Stimulated activated CD8-positive, alpha-beta memory T cell treated with anti-CD3 and anti-CD28 coated beads, Interleukin-4, amount 100 ng/mL, for 24 hours (primary cell): ENCODE results near the gene COL18A1.
"Not testable (repeated sequence)": the region's sequence is repeated elsewhere in the genome, so short reads cannot be mapped to it uniquely, and the experiment has no call there.

ENCODE experiments used
- DNase-seq: peaks from one replicate; pipeline ENCODE4 v3.0.0-alpha.2; 2020; ENCODE audit warnings: low read depth

The COL18A1 gene

DNA sequence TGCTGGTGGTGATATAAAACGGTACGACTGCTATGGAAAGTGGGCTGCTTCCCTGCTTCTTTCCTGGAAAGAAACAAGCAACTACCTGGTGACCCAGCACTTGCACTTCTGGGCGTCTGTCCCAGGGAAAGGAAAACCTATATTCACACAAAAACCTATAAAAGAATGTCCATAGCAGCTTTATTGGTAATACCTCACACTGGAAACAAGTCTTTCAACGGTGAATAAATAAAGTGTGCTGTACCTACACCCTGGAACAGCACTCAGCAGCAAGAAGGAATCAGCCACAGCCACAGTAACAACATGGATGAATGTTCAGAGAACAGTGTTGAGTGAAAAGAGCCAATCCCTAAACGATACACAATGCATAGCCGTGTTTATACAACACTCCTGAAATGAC is 117.4 kb downstream of the COL18A1 start:
- DNase-seq: no peak

DNA sequence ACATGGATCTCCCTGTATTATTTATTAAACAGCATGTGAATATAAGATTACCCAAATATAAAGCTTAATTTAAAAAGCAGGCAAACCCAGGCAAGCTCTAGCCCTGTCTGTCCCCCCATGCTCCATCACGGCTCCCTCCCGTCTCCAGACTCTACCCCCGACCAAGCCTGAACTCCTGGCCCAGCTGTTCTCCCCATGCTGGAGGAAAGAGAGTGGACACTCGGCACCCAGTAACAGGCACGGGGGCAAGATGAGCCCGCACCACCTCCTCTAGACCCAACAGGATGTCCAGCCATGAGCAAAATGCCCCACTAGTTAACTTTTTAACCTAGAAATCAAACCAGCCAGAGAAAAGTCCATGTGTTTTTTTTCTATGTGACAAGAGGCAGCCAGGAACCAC is 118.0 kb downstream of the COL18A1 start:
- DNase-seq: no peak

DNA sequence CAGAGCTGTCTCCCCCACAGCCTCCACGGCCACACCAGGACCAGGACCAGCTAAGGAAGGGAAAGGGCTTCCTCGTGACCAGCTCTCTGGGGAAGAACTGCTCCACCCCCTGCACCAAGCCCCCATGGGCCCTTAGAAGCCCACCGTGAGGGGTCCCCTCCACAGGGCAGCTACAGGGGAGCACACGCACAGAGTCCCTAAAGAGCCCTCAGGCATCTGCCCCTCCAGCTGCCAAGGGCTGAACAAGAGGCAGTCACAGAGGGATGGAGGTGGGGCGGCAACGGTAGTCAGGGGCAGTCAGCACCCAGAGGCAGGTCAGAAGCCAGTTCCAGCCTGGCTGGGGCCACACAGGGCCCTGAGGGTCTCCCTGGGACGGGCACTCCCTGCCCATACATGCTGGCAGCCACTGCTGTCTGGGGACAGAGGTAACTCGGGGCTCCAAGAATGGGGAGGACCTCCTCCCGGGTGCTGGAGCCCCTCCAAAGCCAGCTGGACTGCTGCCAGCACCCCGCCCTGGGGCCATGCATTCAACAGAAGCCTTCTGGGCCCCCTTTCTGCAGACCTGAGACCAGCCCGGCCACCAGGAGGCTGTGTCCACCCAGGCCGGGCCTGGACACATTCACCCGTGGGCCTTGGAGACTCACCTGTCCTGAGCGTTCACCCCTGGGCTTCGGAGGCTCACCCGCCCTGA is 118.6 kb downstream of the COL18A1 start:
- no peak for DNase-seq

DNA sequence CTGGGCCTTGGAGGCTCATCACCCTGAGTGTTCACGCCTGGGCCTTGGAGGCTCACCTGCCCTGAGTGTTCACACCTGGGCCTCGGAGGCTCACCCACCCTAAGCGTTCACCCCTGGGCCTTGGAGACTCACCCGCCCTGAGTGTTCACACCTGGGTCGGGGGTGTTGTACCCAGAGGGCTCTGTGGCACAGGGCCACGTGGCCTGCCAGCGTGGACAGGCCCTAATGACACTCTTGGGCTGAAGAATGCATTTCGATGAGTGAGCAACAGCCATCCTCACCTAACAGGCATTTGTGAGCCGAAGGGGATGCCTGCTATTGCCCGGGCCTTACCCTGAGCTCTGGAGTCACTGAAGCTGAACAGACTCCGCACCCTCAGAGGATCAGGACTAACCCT is 119.8 kb downstream of the COL18A1 start:
- no peak for DNase-seq

DNA sequence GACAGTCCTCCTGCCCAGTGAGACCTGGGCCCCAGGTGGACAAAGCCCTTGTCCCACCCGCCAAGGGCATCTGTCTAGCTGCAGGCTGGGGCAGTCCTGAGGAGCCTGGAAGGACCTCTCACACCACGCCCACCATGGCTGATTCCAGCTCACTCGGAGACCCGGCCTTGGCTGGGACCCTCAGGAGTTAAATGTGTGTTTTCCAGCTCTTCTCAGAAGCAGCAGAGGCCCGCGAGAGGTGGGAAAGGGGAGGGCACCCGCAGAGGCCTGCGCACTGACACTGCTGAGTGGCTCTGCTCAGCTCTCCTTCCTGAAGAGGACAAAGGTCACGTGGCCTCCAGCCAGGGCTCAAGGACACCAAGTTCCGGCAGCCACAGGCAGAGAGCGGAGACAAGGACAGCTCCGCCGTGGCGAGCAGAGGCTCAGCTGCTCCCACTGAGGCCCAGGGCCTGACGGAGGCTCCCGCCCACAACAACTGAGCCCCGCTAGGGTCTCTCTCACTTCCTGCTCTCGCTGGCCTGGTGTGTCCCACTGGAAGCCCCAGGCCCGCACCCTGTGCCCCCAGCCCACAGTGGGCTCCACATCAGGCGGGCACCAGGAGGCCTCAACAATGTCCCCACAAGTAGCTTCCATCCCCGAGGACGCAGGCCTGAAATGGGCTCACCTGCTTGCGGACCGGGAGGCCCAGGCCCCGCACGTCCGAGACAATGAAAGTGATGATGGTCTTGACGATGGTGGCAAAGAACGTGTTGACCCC is 120.4 kb downstream of the COL18A1 start:
- DNase-seq: no peak

DNA sequence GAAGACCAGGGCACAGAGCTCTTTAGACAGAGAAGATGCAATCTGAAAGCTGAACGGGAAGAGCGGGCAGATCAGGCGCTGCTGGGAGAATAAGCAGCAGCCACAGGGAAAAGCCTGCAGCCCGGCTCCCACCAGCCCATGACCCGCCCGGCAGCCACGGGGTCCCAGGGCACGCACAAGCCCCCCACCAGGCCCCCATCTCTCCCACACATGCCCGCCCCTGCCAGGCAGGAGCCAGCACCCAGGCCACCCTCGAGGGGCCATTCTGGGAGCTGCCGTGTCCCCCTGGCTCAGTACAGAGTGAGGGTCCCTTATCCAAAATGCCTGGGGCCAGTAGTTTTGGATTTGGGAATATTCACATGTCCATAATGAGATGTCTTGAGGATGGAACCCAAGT is 120.9 kb downstream of the COL18A1 start:
- no peak for DNase-seq

DNA sequence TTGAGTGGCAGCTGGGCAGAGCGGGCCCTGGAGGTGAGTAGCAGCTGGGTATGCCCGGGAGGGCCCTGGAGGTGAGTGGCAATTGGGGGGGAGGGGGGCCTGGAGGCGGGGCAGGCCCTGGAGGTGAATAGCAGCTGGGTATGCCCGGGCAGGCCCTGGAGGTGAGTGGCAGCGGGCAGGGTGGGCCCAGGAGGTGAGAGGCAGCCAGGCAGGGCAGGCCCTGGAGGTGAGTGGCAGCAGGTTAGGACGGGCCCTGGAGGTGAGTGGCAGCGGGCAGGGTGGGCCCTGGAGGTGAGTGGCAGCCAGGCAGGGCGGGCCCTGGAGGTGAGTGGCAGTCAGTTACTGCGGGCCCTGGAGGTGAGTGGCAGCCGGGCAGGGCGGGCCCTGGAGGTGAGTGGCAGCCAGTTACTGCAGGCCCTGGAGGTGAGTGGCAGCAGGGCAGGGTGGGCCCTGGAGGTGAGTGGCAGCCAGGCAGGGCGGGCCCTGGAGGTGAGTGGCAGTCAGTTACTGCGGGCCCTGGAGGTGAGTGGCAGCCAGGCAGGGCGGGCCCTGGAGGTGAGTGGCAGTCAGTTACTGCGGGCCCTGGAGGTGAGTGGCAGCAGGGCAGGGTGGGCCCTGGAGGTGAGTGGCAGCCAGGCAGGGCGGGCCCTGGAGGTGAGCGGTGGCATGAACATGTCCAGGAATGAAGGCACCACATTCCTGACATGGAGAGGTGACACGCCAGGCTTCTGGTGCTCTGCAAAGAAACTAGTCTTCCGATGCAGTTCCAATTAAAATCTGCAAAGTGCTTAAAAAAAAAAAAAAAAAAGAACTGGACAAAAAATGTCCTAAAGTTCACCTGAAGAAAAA is 122.4 kb downstream of the COL18A1 start:
- not testable (repeated sequence) for DNase-seq

DNA sequence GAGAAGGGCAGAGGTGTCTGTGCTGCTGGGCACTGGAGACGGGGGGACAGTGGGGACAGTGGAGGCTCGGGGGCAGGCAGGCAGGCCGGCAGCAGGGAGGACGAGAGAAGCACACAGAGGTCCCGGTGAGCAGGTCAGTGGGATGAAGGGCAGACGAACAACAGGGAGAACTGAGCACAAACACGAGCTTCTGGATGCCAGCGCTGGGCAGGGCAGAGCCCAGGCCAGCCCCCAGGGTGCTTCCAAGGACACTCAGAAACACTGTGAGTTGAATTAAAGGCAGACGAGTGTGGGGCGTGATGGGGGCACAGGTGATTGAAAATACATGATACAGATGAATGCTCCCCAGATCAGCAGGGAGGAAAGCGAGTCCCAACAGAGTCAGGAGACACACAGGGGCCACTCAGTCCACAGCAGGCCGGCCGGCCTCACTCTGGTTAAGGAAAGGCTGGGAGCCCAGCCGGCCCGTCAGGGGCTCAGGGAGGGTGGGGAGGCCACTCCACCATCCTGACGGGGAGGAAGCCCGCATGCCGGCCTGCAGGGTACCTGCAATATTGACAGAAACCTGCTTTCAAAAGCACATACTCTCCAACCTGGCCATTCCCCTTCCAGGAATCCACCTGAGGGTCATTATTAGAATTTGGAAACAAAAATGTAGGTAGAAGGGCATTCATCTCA is 123.2 kb downstream of the COL18A1 start:
- DNase-seq: no peak

DNA sequence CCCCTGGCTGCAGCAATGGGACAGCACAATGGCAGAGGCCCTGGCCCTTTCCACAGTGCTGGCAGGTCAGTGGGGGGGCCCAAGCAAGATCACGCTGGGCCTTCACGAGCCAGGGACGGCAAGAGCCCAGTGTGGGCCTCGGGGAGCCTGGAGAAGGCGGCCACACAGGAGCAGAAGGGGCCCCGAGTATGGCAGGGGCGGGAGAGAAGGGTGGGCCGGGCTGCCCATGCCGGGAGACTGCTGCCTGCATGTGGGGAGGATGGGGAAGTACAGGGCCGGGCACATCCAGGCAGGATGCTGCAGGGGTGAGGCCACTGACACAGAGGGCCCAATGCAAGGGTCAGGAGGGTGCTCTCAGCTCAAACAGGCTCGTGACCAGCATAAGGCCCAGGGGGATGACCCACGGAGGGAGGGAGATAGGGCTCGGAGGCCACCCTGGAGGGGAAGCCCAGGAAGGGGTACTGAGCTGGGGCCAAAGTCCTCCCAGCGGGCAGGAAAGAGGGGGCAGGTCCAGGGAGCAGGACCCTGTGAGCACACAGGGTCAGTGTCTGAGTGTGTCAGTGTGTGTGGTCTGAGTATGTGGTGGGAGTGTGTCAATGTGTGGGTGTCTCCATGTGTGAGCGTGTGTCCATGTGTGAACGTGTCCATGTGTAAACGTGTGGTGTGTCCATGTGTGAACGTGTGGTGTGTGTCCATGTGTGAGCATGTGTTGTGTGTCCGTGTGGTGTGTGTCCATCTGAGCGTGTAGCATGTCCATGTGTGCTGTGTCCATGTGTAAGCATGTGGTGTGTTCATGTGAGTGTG is 124.2 kb downstream of the COL18A1 start:
- no peak for DNase-seq

DNA sequence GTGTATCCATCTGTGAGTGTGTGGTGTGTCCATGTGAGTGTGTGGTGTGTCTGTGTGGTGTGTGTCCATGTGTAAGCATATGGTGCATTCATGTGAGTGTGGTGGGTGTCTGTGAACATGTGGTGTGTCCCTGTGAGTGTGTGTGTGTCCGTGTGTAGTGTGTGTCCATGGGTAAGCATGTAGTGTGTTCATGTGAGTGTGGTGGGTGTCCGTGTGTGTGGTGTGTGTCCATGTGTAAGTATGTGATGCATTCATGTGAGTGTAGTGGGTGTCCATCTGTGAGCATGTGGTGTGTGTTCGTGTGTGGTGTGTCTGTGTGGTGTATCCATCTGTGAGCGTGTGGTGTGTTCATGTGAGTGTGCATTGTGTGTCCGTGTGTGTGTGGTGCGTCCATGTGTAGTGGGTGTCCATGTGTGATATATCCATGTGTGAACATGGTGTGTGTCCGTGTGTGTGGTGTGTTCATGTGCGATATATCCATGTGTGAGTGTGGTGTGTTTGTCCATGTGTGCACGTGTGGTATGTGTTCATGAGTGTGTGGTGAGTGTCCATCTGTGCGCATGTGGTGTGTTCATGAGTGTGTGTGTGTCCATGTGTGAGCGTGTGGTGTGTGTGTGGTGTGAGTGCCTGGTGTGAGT is 124.9 kb downstream of the COL18A1 start:
- no peak for DNase-seq

DNA sequence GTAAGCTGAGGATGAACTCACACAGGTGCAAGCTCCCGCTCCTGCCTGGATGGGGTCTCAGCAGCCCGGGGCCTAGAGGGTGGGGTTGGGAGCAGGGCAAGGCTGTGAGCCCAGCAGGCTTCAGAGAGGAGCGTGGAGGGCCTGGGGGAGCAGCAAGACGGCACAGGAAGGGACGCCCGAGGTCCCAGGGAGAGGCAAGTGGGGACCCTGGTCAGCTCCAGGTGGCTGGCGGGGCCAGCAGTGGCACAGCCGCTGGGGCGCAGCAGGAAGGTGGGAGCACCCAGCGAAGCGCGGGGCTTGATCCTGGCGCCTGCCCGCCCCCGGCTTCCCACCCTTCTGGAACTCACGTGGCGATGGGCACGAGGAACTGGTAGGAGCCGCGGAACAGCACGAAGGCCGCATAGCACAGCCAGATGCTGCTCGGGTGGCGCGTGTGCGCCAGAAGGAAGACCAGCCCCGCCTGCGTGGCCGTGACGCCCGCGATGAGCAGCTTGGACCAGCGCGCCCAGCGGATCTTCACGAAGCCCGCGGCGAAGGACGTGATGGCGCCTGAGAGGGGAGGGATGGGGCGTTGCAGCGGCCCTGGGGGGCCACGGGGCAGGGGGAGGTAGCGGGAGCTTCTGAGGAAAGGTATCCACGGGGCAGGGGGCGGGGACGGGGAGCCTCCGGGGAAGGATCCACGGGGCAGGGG is 125.6 kb downstream of the COL18A1 start:
- no peak for DNase-seq

DNA sequence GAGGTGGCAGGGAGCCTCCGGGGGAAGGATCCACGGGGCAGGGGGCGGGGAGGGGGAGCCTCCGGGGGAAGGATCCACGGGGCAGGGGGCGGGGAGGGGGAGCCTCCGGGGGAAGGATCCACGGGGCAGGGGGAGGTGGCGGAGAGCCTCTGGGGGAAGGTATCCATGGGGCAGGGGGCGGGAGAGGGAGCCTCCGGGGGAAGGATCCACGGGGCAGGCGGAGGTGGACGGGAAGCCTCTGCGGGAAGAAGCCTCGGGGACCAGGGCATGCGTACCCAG is 126.1 kb downstream of the COL18A1 start:
- not testable (repeated sequence) for DNase-seq

DNA sequence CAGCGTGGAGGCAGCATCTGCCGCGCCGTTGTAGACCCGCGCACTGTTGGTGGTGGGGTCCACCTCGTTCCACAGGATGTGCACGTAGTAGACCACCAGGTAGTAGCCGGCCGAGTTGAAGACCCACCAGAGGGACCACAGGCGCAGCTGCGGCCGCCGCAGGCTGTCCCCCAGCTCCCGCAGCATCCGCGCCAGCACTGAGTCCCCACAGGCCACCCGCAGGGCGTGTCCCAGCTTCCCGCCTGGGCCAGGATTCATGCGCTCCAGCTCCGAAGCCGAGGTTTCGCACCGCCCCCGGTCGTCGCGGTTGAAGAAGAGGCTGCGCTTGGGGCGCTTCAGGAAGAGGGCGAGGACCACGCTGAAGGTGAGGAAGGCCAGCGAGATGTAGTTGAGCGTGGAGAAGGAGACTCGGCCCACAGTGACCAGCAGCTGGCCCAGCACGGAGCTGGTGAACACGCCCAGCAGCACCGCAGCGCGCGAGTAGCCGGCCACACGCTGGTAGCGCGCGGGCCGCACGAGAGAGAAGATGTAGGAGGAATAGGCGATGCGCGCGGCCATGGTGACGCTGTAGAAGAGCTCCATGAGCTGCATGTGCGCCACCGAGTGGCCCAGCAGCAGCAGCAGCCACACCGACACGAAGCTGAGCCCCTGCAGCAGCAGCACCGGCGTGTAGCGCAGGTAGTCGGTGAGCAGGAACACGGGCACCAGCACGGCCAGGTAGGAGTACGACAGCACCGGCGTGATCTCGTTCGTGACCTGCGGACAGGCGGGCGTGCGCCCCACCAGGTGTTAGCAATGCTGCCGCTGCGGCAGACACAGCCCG is 126.6 kb downstream of the COL18A1 start:
- DNase-seq: no peak

DNA sequence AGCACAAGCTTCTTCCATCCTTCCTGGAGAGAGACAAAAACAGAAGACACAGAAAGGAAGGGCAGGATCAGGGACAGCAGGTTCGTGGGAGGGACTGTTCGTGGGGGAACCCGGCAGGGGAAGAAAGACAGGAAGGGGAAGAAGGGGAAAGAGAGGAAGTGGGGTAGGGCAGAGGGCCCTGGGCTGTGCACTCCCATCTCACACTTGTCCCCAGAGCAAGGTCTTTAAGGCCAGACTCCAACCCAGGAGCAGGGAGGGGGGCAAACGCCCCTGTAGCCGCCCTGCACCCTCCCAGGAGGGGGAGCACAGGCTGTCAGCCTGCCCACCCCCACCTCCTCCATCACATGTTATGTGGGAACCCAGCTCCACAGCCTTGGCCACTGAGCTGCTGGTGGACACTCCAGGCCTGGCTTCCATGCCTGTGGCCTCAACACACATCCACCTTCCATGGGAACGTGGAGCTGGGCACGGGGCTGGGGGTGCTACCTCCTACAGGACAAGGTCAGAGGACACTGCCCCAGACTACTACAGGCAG is 127.9 kb downstream of the COL18A1 start:
- DNase-seq: no peak

DNA sequence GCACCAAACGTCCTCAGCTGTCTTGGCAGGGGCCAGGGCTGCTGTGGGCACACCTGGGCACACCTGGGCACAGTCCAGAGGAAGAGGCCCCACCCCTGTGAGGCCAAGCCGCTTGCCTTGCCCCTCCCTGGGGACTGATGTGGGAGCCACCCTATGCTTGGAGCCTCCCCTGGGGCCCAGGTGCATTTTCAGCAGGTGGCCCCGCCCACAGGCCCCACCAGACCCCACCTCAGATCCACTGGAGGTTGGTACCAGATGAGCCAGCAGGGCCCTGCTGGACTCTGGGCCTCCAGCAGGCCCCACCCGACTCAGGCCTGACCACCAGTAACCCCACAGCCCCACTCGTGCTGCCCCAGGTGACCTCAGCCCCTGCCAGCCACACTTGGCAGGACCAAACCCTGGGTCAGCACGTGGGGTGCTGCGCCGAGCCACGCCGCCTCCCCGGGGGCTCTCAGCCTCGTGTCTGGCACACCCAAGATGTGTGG is 128.4 kb downstream of the COL18A1 start:
- no peak for DNase-seq

DNA sequence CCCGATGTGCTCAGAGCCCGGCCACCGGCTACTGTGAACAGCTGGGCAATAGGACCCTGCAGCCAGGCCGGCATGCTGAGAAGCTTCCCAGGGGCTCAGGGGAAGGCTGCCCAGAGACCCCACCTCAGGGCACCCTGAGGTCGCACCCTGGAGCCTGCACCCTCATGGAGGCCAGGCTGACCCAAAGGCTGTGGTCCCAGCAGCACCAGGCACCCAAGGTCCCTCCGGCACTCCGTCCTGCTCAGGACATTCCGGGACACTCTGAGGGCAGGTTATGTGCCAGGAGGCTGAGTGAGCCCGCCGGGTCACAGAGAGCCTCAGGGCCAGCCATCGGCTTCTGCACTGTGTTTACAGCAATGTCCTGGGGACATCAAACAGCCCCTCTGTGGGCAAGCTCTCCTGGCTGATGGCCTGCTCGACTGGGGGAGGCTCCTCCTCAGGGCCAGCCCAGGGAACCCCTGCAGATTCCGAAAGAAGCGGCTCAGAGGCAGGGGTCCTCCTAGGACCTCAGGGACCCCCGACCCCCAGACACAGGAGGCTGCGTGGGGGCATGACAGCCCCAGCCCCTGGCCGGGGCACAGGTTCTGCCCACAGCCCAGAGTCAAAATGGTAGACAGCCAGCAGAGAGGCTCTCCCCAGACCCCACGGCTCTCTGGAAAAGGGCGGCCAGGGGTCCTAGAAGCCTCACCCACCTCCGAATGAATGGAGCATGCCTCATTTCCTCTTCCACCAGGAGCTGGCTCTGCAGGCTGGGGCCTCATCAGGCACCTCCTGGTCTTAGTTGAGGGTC is 129.1 kb downstream of the COL18A1 start:
- DNase-seq: no peak

DNA sequence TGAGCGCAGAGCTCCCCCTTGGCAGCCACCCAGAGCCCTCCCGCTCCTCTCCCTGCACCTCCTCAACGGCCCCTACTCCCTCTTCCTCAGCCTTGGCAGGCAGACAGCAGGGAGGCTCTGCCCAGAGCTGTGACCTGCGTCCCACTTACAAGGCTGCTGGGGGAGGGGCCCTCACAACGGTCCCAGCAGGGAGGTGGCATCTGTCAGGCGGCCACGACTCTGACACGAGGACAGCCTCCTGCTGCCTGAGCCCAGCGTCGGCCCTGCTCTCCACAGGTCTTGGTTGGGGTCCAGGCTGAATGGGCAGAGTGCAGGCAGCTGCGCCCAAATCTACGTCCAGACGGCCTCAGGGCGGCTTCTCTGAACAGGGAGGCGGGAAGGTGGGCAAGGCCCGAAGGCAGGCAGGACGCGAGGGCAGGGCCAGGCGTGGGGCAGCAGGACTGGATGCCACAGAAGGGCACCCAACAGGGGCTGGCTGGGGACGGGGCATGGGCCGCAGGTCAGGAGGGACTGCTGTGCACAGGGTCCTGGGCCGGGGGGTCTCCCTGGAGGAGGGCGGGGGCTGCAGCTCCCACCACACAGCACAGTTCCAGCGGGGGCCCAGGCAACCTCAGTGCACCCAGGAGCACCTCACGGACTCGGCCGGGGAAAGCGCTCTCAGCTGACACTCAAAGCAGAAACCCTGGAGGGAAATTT is 129.8 kb downstream of the COL18A1 start:
- no peak for DNase-seq
